ENCODE data around the gene BLVRB. TPM values are rescaled to one million over a fixed set of nuclear protein-coding genes. Genes with fewer than 3 reads are reported as not detected.

BLVRB gene
- total and polyA plus RNA-seq, 9 of the 15 experiments (the other 6 are each of a cell fraction or from before 2014, with no cell fraction given), result 81.1 to 749 (median 331) TPM

- TF ChIP-seq ZBTB5 (IDR thresholded peaks at IDR 0.05) (no peak), ZFP30 (CRISPR knock-in tag; IDR thresholded peaks at IDR 0.05; ENCODE audit: borderline replicate concordance) (no peak), CTBP1 (IDR thresholded peaks at IDR 0.05; ENCODE audit: borderline replicate concordance) (no peak), POU5F1 (IDR thresholded peaks at IDR 0.05; ENCODE audit: borderline replicate concordance, low read depth, low read length, partially characterized antibody) (no peak), ZNF764 (CRISPR knock-in tag; IDR thresholded peaks at IDR 0.05; ENCODE audit: low read depth) (no peak), CEBPB (tag; IDR thresholded peaks at IDR 0.05) (no peak), CBFA2T2 (conservative IDR thresholded peaks at IDR 0.05) (no peak), NFE2 (IDR thresholded peaks at IDR 0.05; ENCODE audit: low read depth) (0 out of 2 replicates have a peak, but pooled peaks have one; percentile 32), TSHZ1 (CRISPR knock-in tag; IDR thresholded peaks at IDR 0.05) (no peak), ARID2 (IDR thresholded peaks at IDR 0.05) (0 out of 2 replicates have a peak, but pooled peaks have one; percentile 4), IRF9 (tag; IDR thresholded peaks at IDR 0.05) (no peak), SP1 (CRISPR knock-in tag; IDR thresholded peaks at IDR 0.05) (peak; percentile 96), TFAM (CRISPR knock-in tag; conservative IDR thresholded peaks at IDR 0.05) (no peak), EHMT2 (IDR thresholded peaks at IDR 0.05) (no peak), THRA (IDR thresholded peaks at IDR 0.05) (no peak), E2F3 (CRISPR knock-in tag; IDR thresholded peaks at IDR 0.05) (no peak), ZNF408 (CRISPR knock-in tag; IDR thresholded peaks at IDR 0.05; ENCODE audit: low read depth) (no peak)
Observed at GRCh38 chr19:40444000-40444824, 21.3 kb downstream of the BLVRB start, which contains the start of gene SERTAD3 (continued).

Data from K562 (cell line).